K562 (cell line): ENCODE data around the gene MEF2B. TPM values are rescaled to one million over a fixed set of nuclear protein-coding genes. Genes with fewer than 3 reads are reported as not detected.

Source experiments
- HDAC1 ChIP-seq, 2 experiments: fragments of 450-650 bp; IDR thresholded peaks; 2 replicates each; pipeline ENCODE4 v1.6.1; 2016 to 2017; ENCODE audit warnings: inconsistent platforms in 1 of 2, mild to moderate bottlenecking in 1 of 2, moderate library complexity in 1 of 2
- KDM4B ChIP-seq, 2 experiments: fragments of 450-650 bp in 1 of 2; sonication (generic) in 1 of 2; IDR thresholded peaks; 2 replicates each; pipeline ENCODE4 v1.6.1; 2016 to 2017; ENCODE audit warnings: borderline replicate concordance in 2 of 2, antibody characterized with exemption in 1 of 2, low read depth in 1 of 2, mild to moderate bottlenecking in 1 of 2
- TAF9B ChIP-seq: fragments of 450-650 bp; IDR thresholded peaks from 2 replicates; pipeline ENCODE4 v1.6.1; 2018; ENCODE audit warnings: mild to moderate bottlenecking; ENCODE audit not compliant: partially characterized antibody
- ZKSCAN1 ChIP-seq: fragments of 150-350 bp; IDR thresholded peaks from 2 replicates; pipeline ENCODE4 v1.6.1; 2016; ENCODE audit warnings: low read depth, low read length
- ZNF124 ChIP-seq: sonication (generic); formaldehyde crosslinking; IDR thresholded peaks from 2 replicates; pipeline ENCODE4 v1.8.1; 2022; ENCODE audit warnings: missing genetic modification reagents
- ZNF583 ChIP-seq: fragments of 250-450 bp; sonication (Bioruptor Pico); IDR thresholded peaks from 2 replicates; pipeline ENCODE4 v1.4.0; 2020
- polyA plus RNA-seq, 8 experiments: library from polyadenylated mRNA; depleted of rRNA in 4 of 8; stranded (reverse) in 5 of 8; unstranded in 3 of 8; fragments of >200 nt; fragmentation: Nextera tagmentation in 2 of 8; fragmentation: Illumina TruSeq in 1 of 8; extraction: Ambion mirVana in 2 of 8; extraction: Trizol in 1 of 8; gene quantifications; 2 replicates each; pipeline versions ENCODE4 v1.2.1 to v1.2.3, GENCODE V29; 2011 to 2014; ENCODE audit warnings: inconsistent platforms in 1 of 8, missing spikeins in 1 of 8
- total RNA-seq, 7 experiments: library from RNA; depleted of rRNA in 6 of 7; stranded (reverse); fragments of >200 nt in 6 of 7; fragmentation: Illumina TruSeq in 2 of 7; extraction: Trizol in 2 of 7; gene quantifications; 2 replicates each; pipeline versions ENCODE4 v1.2.1 to v1.2.3, GENCODE V29; 2011 to 2021; ENCODE audit warnings: low replicate concordance in 1 of 7
- TF ChIP-seq, protein P1 (sequence below): fragments of 250-450 bp; sonication (Bioruptor Pico); IDR thresholded peaks from 2 replicates; pipeline ENCODE4 v1.5.0; 2021; ENCODE audit warnings: mild to moderate bottlenecking, moderate library complexity
- TF ChIP-seq, protein P2 (sequence below), 2 experiments: fragments of 150-350 bp in 1 of 2; IDR thresholded peaks; 2 replicates each; pipeline ENCODE4 v1.6.1; 2012 to 2016; ENCODE audit warnings: low read depth in 2 of 2, low read length in 2 of 2, mild to moderate bottlenecking in 1 of 2, moderate library complexity in 1 of 2

MEF2B gene
- total and polyA plus RNA-seq, 9 of the 15 experiments (the other 6 are each of a cell fraction or from before 2014, with no cell fraction given), result 0.14 to 1.9 (median 0.71) TPM; not detected in 3

DNA sequence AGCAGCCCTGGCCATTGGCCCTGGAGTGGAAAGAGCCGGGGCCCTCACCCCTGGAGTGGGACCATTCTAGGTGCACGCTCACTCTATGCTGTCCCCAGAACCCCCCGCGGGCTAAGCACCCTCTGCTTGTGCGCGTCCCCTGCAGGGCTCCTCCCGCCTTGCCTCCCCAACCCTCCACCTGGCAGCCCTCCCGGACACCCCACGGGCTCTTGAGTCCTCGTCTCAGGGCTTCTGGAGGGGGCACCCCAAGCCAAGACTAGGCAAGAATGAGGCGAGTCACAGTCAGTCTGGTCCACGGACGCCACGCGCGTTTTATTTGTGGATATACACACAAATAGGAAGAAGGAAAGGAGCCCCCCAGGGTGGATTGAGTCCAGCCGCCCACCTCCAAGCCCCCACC lies 24.8 kb downstream of the MEF2B start (continued):
- TF ChIP-seq, protein P1, sequence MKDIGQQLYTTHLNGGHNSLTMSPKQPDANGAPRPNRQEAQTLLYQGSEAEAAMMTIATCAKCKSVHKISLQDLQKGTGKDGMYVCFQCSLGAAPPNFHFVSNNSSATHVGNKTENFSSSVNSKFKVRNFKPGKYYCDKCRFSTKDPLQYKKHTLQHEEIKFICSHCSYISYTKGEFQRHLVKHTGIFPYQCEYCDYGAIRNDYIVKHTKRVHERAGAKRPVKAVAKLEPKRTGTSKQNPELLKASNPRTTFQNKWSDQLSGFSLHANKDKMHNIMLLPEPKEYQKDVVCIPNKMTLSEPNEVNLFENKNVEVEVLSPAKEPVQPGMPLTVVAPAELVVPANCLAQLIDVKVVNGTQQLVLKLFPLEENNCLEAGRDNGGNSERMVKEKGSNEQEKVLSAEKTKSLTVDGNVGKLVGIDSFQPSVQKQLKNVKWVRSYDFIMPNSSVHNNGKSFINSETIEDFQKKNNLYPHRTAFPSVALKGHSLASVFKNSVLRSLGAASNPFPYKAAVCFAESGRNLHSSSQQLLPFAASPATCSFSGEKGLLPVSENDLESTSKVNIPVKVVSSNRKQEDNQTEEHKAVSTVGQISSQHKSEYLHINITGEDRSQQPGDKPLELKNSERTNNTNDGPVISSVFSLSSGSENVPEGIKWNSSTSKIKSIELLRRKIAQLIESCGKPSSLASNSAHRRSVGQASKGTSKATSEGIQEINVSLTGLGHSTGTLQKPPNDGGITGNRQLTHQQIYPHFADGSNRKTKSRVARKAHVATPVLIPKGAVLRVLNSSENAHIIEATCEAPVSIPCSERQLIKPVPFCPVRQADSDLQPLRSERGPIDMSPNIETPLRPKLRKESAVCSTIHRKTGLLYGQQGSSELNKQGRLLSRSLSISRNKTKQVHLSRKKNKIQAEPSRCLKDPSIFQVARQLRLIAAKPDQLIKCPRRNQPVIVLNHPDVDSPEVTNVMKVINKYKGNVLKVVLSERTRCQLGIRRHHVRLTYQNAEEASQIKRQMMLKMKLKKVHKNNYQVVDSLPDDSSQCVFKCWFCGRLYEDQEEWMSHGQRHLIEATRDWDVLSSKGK (CRISPR knock-in tag), result no peak
- TF ChIP-seq ZNF583 (CRISPR knock-in tag), result no peak
- TF ChIP-seq ZKSCAN1, result no peak
- TF ChIP-seq HDAC1 (IDR thresholded peaks at IDR 0.05), result no peak
- no peak for TF ChIP-seq TAF9B
- no peak for TF ChIP-seq ZNF124
- TF ChIP-seq, protein P2, sequence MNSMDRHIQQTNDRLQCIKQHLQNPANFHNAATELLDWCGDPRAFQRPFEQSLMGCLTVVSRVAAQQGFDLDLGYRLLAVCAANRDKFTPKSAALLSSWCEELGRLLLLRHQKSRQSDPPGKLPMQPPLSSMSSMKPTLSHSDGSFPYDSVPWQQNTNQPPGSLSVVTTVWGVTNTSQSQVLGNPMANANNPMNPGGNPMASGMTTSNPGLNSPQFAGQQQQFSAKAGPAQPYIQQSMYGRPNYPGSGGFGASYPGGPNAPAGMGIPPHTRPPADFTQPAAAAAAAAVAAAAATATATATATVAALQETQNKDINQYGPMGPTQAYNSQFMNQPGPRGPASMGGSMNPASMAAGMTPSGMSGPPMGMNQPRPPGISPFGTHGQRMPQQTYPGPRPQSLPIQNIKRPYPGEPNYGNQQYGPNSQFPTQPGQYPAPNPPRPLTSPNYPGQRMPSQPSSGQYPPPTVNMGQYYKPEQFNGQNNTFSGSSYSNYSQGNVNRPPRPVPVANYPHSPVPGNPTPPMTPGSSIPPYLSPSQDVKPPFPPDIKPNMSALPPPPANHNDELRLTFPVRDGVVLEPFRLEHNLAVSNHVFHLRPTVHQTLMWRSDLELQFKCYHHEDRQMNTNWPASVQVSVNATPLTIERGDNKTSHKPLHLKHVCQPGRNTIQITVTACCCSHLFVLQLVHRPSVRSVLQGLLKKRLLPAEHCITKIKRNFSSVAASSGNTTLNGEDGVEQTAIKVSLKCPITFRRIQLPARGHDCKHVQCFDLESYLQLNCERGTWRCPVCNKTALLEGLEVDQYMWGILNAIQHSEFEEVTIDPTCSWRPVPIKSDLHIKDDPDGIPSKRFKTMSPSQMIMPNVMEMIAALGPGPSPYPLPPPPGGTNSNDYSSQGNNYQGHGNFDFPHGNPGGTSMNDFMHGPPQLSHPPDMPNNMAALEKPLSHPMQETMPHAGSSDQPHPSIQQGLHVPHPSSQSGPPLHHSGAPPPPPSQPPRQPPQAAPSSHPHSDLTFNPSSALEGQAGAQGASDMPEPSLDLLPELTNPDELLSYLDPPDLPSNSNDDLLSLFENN (IDR thresholded peaks at IDR 0.05; ENCODE audit: low read depth in 2 of 2, low read length in 2 of 2), result no peak
- no peak for TF ChIP-seq KDM4B (IDR thresholded peaks at IDR 0.05; ENCODE audit: borderline replicate concordance in 2 of 2, low read depth in 1 of 2)
- TF ChIP-seq, all 486 proteins: peak for 0
